Measurements from ENCODE around the gene EDARADD.

Gene EDARADD

GRCh38 chr1:236514703-236515442 lies 120.8 kb downstream of the EDARADD start:
- Mint-ChIP-seq H3K4me1 (peaks cover 15% of the 10 kb centered on the region), H3K27ac (peak overlapping the region; percentile 39 to 70 (median 57)), H3K27me3 (ENCODE audit: low read depth) (peaks cover 4% of the 10 kb centered on the region), H3K4me3 (no peak overlapping the region), H3K36me3 (ENCODE audit: low read depth) (no peaks in the 10 kb centered on the region), H3K9me3 (no peaks in the 10 kb centered on the region)
- no peak for TF ChIP-seq CTCF (IDR thresholded peaks at IDR 0.05; ENCODE audit: unreplicated experiment in 3 of 3)

GRCh38 chr1:236515443-236515958 lies 121.4 kb downstream of the EDARADD start:
- Mint-ChIP-seq H3K36me3 (ENCODE audit: low read depth) (no peaks in the 10 kb centered on the region), H3K27ac (peak overlapping the region; percentile 57 to 75 (median 70)), H3K4me1 (peaks cover 15% of the 10 kb centered on the region), H3K27me3 (ENCODE audit: low read depth) (no peaks in the 10 kb centered on the region), H3K4me3 (no peak overlapping the region), H3K9me3 (no peaks in the 10 kb centered on the region)
- TF ChIP-seq CTCF (IDR thresholded peaks at IDR 0.05; ENCODE audit: unreplicated experiment in 3 of 3): no peak

- peaks cover 15% of the 10 kb centered on the region for H3K4me1 Mint-ChIP-seq
- no peaks in the 10 kb centered on the region for H3K36me3 Mint-ChIP-seq (ENCODE audit: low read depth)
- no peaks in the 10 kb centered on the region for H3K9me3 Mint-ChIP-seq
- no peak for TF ChIP-seq CTCF (IDR thresholded peaks at IDR 0.05; ENCODE audit: unreplicated experiment in 3 of 3)
- no peaks in the 10 kb centered on the region for H3K27me3 Mint-ChIP-seq (ENCODE audit: low read depth)
- H3K27ac Mint-ChIP-seq: peak overlapping the region; percentile 57 to 95 (median 94)
- H3K4me3 Mint-ChIP-seq: peak overlapping the region in 2 of 3 experiments; percentile 10 to 55
These were observed 123.0 kb downstream of the EDARADD start for GRCh38 chr1:236516929-236517704.

- no peak overlapping the region for H3K4me3 Mint-ChIP-seq
- peak overlapping the region in 1 of 3 experiments; percentile 36 for H3K27ac Mint-ChIP-seq
- TF ChIP-seq CTCF (IDR thresholded peaks at IDR 0.05; ENCODE audit: unreplicated experiment in 3 of 3): no peak
- H3K27me3 Mint-ChIP-seq (ENCODE audit: low read depth): no peaks in the 10 kb centered on the region
- peaks cover 23% of the 10 kb centered on the region for H3K4me1 Mint-ChIP-seq
- H3K9me3 Mint-ChIP-seq: no peaks in the 10 kb centered on the region
- H3K36me3 Mint-ChIP-seq (ENCODE audit: low read depth): no peaks in the 10 kb centered on the region
These were observed 124.2 kb downstream of the EDARADD start for GRCh38 chr1:236518322-236518721.

GRCh38 chr1:236520445-236521005 lies 126.4 kb downstream of the EDARADD start:
- H3K4me1 Mint-ChIP-seq: peaks cover 29% of the 10 kb centered on the region
- no peak for TF ChIP-seq CTCF (IDR thresholded peaks at IDR 0.05; ENCODE audit: unreplicated experiment in 3 of 3)
- no peak overlapping the region for H3K4me3 Mint-ChIP-seq
- H3K36me3 Mint-ChIP-seq (ENCODE audit: low read depth): no peaks in the 10 kb centered on the region
- H3K27ac Mint-ChIP-seq: peak overlapping the region in 1 of 3 experiments; percentile 22
- H3K27me3 Mint-ChIP-seq (ENCODE audit: low read depth): no peaks in the 10 kb centered on the region
- H3K9me3 Mint-ChIP-seq: no peaks in the 10 kb centered on the region

All from nephron (organoid).